ENCODE results near the gene AKAP8L.

Gene AKAP8L

DNA sequence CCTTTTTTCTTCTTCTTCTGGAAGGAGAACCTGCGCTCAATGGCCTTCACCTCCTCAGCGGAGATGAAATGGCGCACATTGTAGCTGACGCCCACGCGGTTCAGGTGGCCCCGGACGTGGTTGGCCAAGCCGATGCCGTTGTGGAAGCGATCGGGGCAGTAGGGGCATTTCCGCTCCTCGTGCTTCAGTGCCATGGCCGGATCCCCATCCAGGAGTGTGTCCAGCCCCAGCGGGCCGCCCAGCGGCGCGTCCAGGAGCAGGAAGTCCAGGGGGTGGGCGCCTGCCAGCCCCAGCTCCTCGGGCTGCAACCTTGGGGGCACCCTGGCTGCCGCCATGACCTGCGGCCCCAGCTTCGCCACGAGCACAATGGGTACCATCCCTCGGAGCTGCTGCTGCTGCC lies 19.8 kb upstream of the AKAP8L start:
- H3K27ac ChIP-seq (ENCODE audit: low read length) = no peak overlapping the region
- H3K4me2 ChIP-seq (ENCODE audit: insufficient read depth, low read length) = no peak overlapping the region
- ATAC-seq (ENCODE audit: insufficient read depth, low read depth) = no peak
- H3K9me3 ChIP-seq (ENCODE audit: insufficient read depth, low read length, severe bottlenecking) = no peaks in the 10 kb centered on the region
- peaks cover 2% of the 10 kb centered on the region for H3K4me1 ChIP-seq (ENCODE audit: insufficient read depth, low read length)
- no peak overlapping the region for H2AFZ ChIP-seq (ENCODE audit: low read depth, low read length)
- H3K9ac ChIP-seq (ENCODE audit: low read depth, low read length) = no peak overlapping the region
- H3K27me3 ChIP-seq (ENCODE audit: insufficient read depth, low read length, poor library complexity) = no peaks in the 10 kb centered on the region
- no peaks in the 10 kb centered on the region for H3K79me2 ChIP-seq (ENCODE audit: insufficient read depth, low read length)
- H3K4me3 ChIP-seq (ENCODE audit: low read depth in 1 of 2, low read length in 2 of 2) = no peak overlapping the region
- no peak for DNase-seq
- no peaks in the 10 kb centered on the region for H4K20me1 ChIP-seq (ENCODE audit: insufficient read depth, low read length)
- H3K36me3 ChIP-seq (ENCODE audit: insufficient read depth, low read length) = no peaks in the 10 kb centered on the region
- TF ChIP-seq EZH2 (IDR thresholded peaks at IDR 0.05; ENCODE audit: borderline replicate concordance, low read depth, low read length, severe bottlenecking) = no peak
- TF ChIP-seq, protein P1, sequence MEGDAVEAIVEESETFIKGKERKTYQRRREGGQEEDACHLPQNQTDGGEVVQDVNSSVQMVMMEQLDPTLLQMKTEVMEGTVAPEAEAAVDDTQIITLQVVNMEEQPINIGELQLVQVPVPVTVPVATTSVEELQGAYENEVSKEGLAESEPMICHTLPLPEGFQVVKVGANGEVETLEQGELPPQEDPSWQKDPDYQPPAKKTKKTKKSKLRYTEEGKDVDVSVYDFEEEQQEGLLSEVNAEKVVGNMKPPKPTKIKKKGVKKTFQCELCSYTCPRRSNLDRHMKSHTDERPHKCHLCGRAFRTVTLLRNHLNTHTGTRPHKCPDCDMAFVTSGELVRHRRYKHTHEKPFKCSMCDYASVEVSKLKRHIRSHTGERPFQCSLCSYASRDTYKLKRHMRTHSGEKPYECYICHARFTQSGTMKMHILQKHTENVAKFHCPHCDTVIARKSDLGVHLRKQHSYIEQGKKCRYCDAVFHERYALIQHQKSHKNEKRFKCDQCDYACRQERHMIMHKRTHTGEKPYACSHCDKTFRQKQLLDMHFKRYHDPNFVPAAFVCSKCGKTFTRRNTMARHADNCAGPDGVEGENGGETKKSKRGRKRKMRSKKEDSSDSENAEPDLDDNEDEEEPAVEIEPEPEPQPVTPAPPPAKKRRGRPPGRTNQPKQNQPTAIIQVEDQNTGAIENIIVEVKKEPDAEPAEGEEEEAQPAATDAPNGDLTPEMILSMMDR (IDR thresholded peaks at IDR 0.05; ENCODE audit: borderline replicate concordance, extremely low read depth, low read length, poor library complexity, severe bottlenecking) = no peak

DNA sequence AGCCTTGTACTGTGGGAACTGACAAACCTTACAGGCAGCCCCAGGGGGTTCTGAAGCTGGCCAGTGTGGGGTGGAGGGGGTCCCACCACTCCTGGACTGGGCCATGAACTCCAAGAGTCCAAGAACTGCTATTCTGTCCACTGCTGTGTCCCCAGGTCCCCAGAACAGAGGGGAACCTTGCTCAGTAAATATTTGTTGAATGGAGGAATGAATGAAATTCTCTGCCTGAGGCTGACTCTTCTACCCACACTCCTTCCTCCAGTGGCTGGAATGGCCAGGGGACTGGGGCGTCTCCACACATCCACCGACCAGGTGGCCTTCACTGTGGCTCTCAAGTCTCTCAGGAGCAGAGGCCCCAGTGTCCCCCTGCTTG lies 19.3 kb upstream of the AKAP8L start:
- no peaks in the 10 kb centered on the region for H3K27me3 ChIP-seq (ENCODE audit: insufficient read depth, low read length, poor library complexity)
- no peaks in the 10 kb centered on the region for H4K20me1 ChIP-seq (ENCODE audit: insufficient read depth, low read length)
- no peaks in the 10 kb centered on the region for H3K79me2 ChIP-seq (ENCODE audit: insufficient read depth, low read length)
- H3K9me3 ChIP-seq (ENCODE audit: insufficient read depth, low read length, severe bottlenecking) = no peaks in the 10 kb centered on the region
- no peak for ATAC-seq (ENCODE audit: insufficient read depth, low read depth)
- H3K4me3 ChIP-seq (ENCODE audit: low read depth in 1 of 2, low read length in 2 of 2) = no peak overlapping the region
- no peak for DNase-seq
- H3K9ac ChIP-seq (ENCODE audit: low read depth, low read length) = no peak overlapping the region
- H2AFZ ChIP-seq (ENCODE audit: low read depth, low read length) = no peak overlapping the region
- H3K4me2 ChIP-seq (ENCODE audit: insufficient read depth, low read length) = no peak overlapping the region
- H3K4me1 ChIP-seq (ENCODE audit: insufficient read depth, low read length) = peaks cover 7% of the 10 kb centered on the region
- no peak overlapping the region for H3K27ac ChIP-seq (ENCODE audit: low read length)
- TF ChIP-seq, protein P1 (IDR thresholded peaks at IDR 0.05; ENCODE audit: borderline replicate concordance, extremely low read depth, low read length, poor library complexity, severe bottlenecking) = no peak
- TF ChIP-seq EZH2 (IDR thresholded peaks at IDR 0.05; ENCODE audit: borderline replicate concordance, low read depth, low read length, severe bottlenecking) = no peak
- H3K36me3 ChIP-seq (ENCODE audit: insufficient read depth, low read length) = no peaks in the 10 kb centered on the region

DNA sequence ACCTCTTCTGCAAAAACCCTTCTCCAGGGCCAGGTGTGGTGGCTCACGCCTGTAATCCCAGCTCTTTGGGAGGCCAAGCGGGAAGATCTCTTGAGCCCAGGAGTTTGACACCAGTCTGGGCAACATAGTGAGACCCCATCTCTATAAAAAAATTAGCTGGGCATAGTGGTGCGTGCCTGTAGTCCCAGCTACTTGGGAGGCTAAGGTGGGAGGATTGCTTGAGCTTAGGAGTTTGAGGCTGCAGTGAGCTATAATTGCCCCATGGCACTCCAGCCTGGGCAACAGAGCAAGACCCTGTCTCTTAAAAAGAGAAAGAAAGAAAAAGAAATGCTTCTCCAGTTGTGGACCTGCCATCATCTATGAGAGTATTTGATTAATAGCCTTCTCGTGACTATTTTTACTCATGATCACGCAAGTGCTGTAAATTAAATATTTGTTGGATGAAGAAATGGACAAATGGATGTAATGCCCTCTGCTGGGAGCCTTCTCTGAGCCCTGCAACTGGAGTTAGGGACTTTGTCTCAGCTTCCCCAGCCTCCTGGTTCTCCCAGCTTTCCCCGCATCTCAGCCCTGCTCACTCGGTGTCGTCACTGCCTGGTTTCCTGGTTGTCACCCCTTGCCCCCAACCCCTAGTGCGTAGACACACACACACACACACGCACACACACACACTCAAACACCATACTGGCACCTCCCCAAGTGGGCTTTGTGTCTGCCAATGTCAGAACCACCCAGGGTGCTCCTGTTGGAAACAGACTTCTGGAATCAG lies 18.8 kb upstream of the AKAP8L start:
- no peak overlapping the region for H2AFZ ChIP-seq (ENCODE audit: low read depth, low read length)
- no peak overlapping the region for H3K4me3 ChIP-seq (ENCODE audit: low read depth in 1 of 2, low read length in 2 of 2)
- ATAC-seq (ENCODE audit: insufficient read depth, low read depth) = no peak
- no peak overlapping the region for H3K4me2 ChIP-seq (ENCODE audit: insufficient read depth, low read length)
- no peak for DNase-seq
- H3K36me3 ChIP-seq (ENCODE audit: insufficient read depth, low read length) = no peaks in the 10 kb centered on the region
- no peaks in the 10 kb centered on the region for H3K9me3 ChIP-seq (ENCODE audit: insufficient read depth, low read length, severe bottlenecking)
- no peaks in the 10 kb centered on the region for H3K27me3 ChIP-seq (ENCODE audit: insufficient read depth, low read length, poor library complexity)
- peaks cover 12% of the 10 kb centered on the region for H3K4me1 ChIP-seq (ENCODE audit: insufficient read depth, low read length)
- no peak overlapping the region for H3K27ac ChIP-seq (ENCODE audit: low read length)
- H3K9ac ChIP-seq (ENCODE audit: low read depth, low read length) = no peak overlapping the region
- TF ChIP-seq EZH2 (IDR thresholded peaks at IDR 0.05; ENCODE audit: borderline replicate concordance, low read depth, low read length, severe bottlenecking) = no peak
- TF ChIP-seq, protein P1 (IDR thresholded peaks at IDR 0.05; ENCODE audit: borderline replicate concordance, extremely low read depth, low read length, poor library complexity, severe bottlenecking) = no peak
- H3K79me2 ChIP-seq (ENCODE audit: insufficient read depth, low read length) = peaks cover 5% of the 10 kb centered on the region; the same call in 1 of the 2 replicates
- no peaks in the 10 kb centered on the region for H4K20me1 ChIP-seq (ENCODE audit: insufficient read depth, low read length)
